ENCODE results near the gene VWA7. TPM values are rescaled to one million over a fixed set of nuclear protein-coding genes. Genes with fewer than 3 reads are reported as not detected.

Gene VWA7
- polyA plus RNA-seq, 1 of the 3 experiments (the other 2 are of a cell fraction): 0.56 TPM

Small RNA genes within 50 kb of the gene (small RNA-seq; reads per million reads assigned to genes)
- gene MSH5-SAPCD1 (0 reads per million in 7 experiments), gene RF00019 (0 reads per million in 7 experiments), gene RNU6-850P (0 reads per million in 7 experiments), gene SAPCD1 (0 to 15.8 (median 0) reads per million in 7 experiments)

Other genes with a start within 250 kb of the VWA7 start
- not detected in 2 replicates for gene MCCD1, start 248.4 kb downstream of the VWA7 start, polyA plus RNA-seq (2012; rRNA removed)
- 502 and 556 TPM in 2 replicates for gene DDX39B, start 235.3 kb downstream of the VWA7 start, polyA plus RNA-seq (2012; rRNA removed)
- 13.6 and 15.6 TPM in 2 replicates for gene ATP6V1G2, start 230.7 kb downstream of the VWA7 start, polyA plus RNA-seq (2012; rRNA removed)
- 14.6 and 17.1 TPM in 2 replicates for gene NFKBIL1, start 229.7 kb downstream of the VWA7 start, polyA plus RNA-seq (2012; rRNA removed)
- gene LTA, start 205.0 kb downstream of the VWA7 start, polyA plus RNA-seq (2012; rRNA removed): not detected in 2 replicates
- not detected in 2 replicates for gene TNF, start 201.8 kb downstream of the VWA7 start, polyA plus RNA-seq (2012; rRNA removed)
- 0.10 and 0.16 TPM in 2 replicates for gene LTB, start 194.9 kb downstream of the VWA7 start, polyA plus RNA-seq (2012; rRNA removed)
- not detected in 2 replicates for gene LST1, start 191.1 kb downstream of the VWA7 start, polyA plus RNA-seq (2012; rRNA removed)
- gene NCR3, start 184.3 kb downstream of the VWA7 start, polyA plus RNA-seq (2012; rRNA removed): not detected in 2 replicates
- not detected in 2 replicates for gene AIF1, start 162.1 kb downstream of the VWA7 start, polyA plus RNA-seq (2012; rRNA removed)
- gene PRRC2A, start 156.6 kb downstream of the VWA7 start, polyA plus RNA-seq (2012; rRNA removed): 36.1 and 76.1 TPM in 2 replicates
- gene BAG6, start 124.7 kb downstream of the VWA7 start, polyA plus RNA-seq (2012; rRNA removed): 100 and 220 TPM in 2 replicates
- 6.8 and 7.2 TPM in 2 replicates for gene APOM, start 121.4 kb downstream of the VWA7 start, polyA plus RNA-seq (2012; rRNA removed)
- 10.3 and 11.5 TPM in 2 replicates for gene C6orf47, start 116.5 kb downstream of the VWA7 start, polyA plus RNA-seq (2012; rRNA removed)
- 18.3 and 19.1 TPM in 2 replicates for gene GPANK1, start 112.3 kb downstream of the VWA7 start, polyA plus RNA-seq (2012; rRNA removed)
- 97.3 and 101 TPM in 2 replicates for gene CSNK2B, start 111.2 kb downstream of the VWA7 start, polyA plus RNA-seq (2012; rRNA removed)
- gene LY6G5B, start 107.4 kb downstream of the VWA7 start, polyA plus RNA-seq (2012; rRNA removed): 12.7 and 20.6 TPM in 2 replicates
- gene LY6G5C, start 96.3 kb downstream of the VWA7 start, polyA plus RNA-seq (2012; rRNA removed): 0.60 and 1.1 TPM in 2 replicates
- gene ABHD16A, start 74.0 kb downstream of the VWA7 start, polyA plus RNA-seq (2012; rRNA removed): 49.3 and 52.9 TPM in 2 replicates
- not detected in 2 replicates for gene LY6G6F, start 70.5 kb downstream of the VWA7 start, polyA plus RNA-seq (2012; rRNA removed)
- not detected in 2 replicates for gene LY6G6D, start 62.0 kb downstream of the VWA7 start, polyA plus RNA-seq (2012; rRNA removed)
- 0.08 TPM in 1 of 2 replicates, not detected in the other for gene LY6G6C, start 55.6 kb downstream of the VWA7 start, polyA plus RNA-seq (2012; rRNA removed)
- gene MPIG6B, start 54.0 kb downstream of the VWA7 start, polyA plus RNA-seq (2012; rRNA removed): not detected in 2 replicates
- 147 and 180 TPM in 2 replicates for gene DDAH2, start 48.0 kb downstream of the VWA7 start, polyA plus RNA-seq (2012; rRNA removed)
- 520 and 569 TPM in 2 replicates for gene CLIC1, start 40.8 kb downstream of the VWA7 start, polyA plus RNA-seq (2012; rRNA removed)
- gene MSH5, start 37.3 kb downstream of the VWA7 start, polyA plus RNA-seq (2012; rRNA removed): 16.0 and 19.5 TPM in 2 replicates
- gene SAPCD1, start 14.7 kb downstream of the VWA7 start, polyA plus RNA-seq (2012; rRNA removed): 5.9 and 6.3 TPM in 2 replicates
- gene VARS1, start 18.4 kb upstream of the VWA7 start, polyA plus RNA-seq (2012; rRNA removed): 22.2 and 35.1 TPM in 2 replicates
- gene LSM2, start 29.6 kb upstream of the VWA7 start, polyA plus RNA-seq (2012; rRNA removed): 47.8 and 79.1 TPM in 2 replicates
- gene HSPA1L, start 38.0 kb upstream of the VWA7 start, polyA plus RNA-seq (2012; rRNA removed): 0.69 and 0.83 TPM in 2 replicates
- 71.1 and 119 TPM in 2 replicates for gene HSPA1A, start 38.2 kb upstream of the VWA7 start, polyA plus RNA-seq (2012; rRNA removed)
- gene HSPA1B, start 50.4 kb upstream of the VWA7 start, polyA plus RNA-seq (2012; rRNA removed): 52.4 and 96.3 TPM in 2 replicates
- gene NEU1, start 85.5 kb upstream of the VWA7 start, polyA plus RNA-seq (2012; rRNA removed): 42.2 and 43.0 TPM in 2 replicates
- 0.26 and 0.49 TPM in 2 replicates for gene SLC44A4, start 101.7 kb upstream of the VWA7 start, polyA plus RNA-seq (2012; rRNA removed)
- 50.1 and 72.0 TPM in 2 replicates for gene EHMT2, start 120.4 kb upstream of the VWA7 start, polyA plus RNA-seq (2012; rRNA removed)
- gene ZBTB12, start 124.8 kb upstream of the VWA7 start, polyA plus RNA-seq (2012; rRNA removed): 8.3 and 8.4 TPM in 2 replicates
- gene C2, start 150.4 kb upstream of the VWA7 start, polyA plus RNA-seq (2012; rRNA removed): 0.15 and 0.43 TPM in 2 replicates
- gene CFB, start 168.8 kb upstream of the VWA7 start, polyA plus RNA-seq (2012; rRNA removed): 42.1 and 64.4 TPM in 2 replicates
- gene NELFE, start 181.6 kb upstream of the VWA7 start, polyA plus RNA-seq (2012; rRNA removed): 89.5 and 116 TPM in 2 replicates
- gene SKIC2, start 181.8 kb upstream of the VWA7 start, polyA plus RNA-seq (2012; rRNA removed): 86.3 and 89.4 TPM in 2 replicates
- gene DXO, start 194.8 kb upstream of the VWA7 start, polyA plus RNA-seq (2012; rRNA removed): 25.3 and 27.1 TPM in 2 replicates
- 9.9 and 11.4 TPM in 2 replicates for gene C4A, start 204.7 kb upstream of the VWA7 start, polyA plus RNA-seq (2012; rRNA removed)
- gene C4B, start 237.5 kb upstream of the VWA7 start, polyA plus RNA-seq (2012; rRNA removed): 6.8 and 10.9 TPM in 2 replicates

All from SK-N-SH (cell line).